Measurements from ENCODE around the gene IL24.

DNA sequence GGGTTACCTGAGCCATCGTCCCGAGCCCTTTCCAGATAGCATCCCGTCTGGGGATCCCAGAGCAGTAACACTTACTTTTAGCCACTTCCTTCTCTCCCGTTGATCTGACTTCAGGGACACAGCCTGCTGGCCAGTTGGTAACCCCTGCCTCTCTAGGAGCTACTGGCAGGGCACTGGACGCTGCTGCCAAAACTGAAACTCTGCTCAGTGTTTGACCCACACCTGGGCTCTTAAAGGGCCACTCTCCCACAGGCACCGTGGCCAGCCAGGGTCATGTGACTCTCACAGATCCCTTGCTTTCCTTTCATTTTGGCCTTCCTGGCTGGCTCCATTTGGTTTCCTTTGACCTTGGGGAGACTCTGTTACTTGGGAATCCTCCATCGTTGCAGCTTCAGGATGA is 49.0 kb downstream of the IL24 start, which contains the start of gene PIGR:
- TF ChIP-seq EGR1 (IDR thresholded peaks at IDR 0.05; ENCODE audit: borderline replicate concordance in 1 of 2, low read depth in 2 of 2, low read length in 2 of 2) (no peak), EZH2 (IDR thresholded peaks at IDR 0.05; ENCODE audit: borderline replicate concordance, control insufficient read depth, low read depth, low read length) (no peak), KDM1A (IDR thresholded peaks at IDR 0.05; ENCODE audit: borderline replicate concordance) (no peak), CTCF (IDR thresholded peaks at IDR 0.05 in 2 of 3, conservative IDR thresholded peaks at IDR 0.05 in 1 of 3; ENCODE audit: control insufficient read depth in 2 of 3, extremely low read depth in 1 of 3, insufficient read depth in 1 of 3, low read depth in 3 of 3, low read length in 3 of 3) (no peak), POLR2A (IDR thresholded peaks at IDR 0.05; ENCODE audit: low read depth, low read length) (no peak), ZNF384 (IDR thresholded peaks at IDR 0.05; ENCODE audit: borderline replicate concordance, low read depth, low read length) (no peak), SP1 (IDR thresholded peaks at IDR 0.05; ENCODE audit: low read depth, low read length) (no peak), RAD21 (IDR thresholded peaks at IDR 0.05; ENCODE audit: insufficient read depth, low read depth, low read length) (no peak)
